ENCODE data around the gene CSTPP1.

- TF ChIP-seq CTCF (IDR thresholded peaks at IDR 0.05) (no peak), ZFX (IDR thresholded peaks at IDR 0.05; ENCODE audit: borderline replicate concordance) (no peak)
Observed at GRCh38 chr11:46970913-46971625, 34.5 kb downstream of the CSTPP1 start.

All from 22Rv1 (cell line).